Activated CD4-positive, alpha-beta T cell treated with anti-CD3 and anti-CD28 coated beads, Interleukin-2, amount 10 ng/mL, durations not matched to agents 7 days and 5 days (primary cell): ENCODE measurements around the gene TCEA2. TPM values are rescaled to one million over a fixed set of nuclear protein-coding genes. Genes with fewer than 3 reads are reported as not detected.
A peak's percentile ranks its signal among the peaks of the same experiment; 100 is the strongest.

Experiments used
- CTCF ChIA-PET: fragments of 350-600 bp; sonication (Branson Sonifier 250); formaldehyde crosslinking; loops from one replicate; lab custom pipeline; 2021; ENCODE audit warnings: antibody characterized with exemption; lab: Charles Lee
- POLR2A ChIA-PET: fragments of 350-600 bp; sonication (Branson Sonifier 250); formaldehyde crosslinking; loops from one replicate; lab custom pipeline; 2021; ENCODE audit warnings: antibody characterized with exemption; lab: Charles Lee
- DNase-seq: peaks from one replicate; pipeline ENCODE4 v3.0.0-alpha.2; 2020
- H3K27ac Mint-ChIP-seq: one replicate; pipeline ENCODE4 v1.8.0; 2021; ENCODE audit warnings: mild to moderate bottlenecking, moderate library complexity, mixed read lengths
- H3K27me3 Mint-ChIP-seq: one replicate; pipeline ENCODE4 v1.8.0; 2021; ENCODE audit warnings: mixed read lengths
- H3K36me3 Mint-ChIP-seq: one replicate; pipeline ENCODE4 v1.8.0; 2021; ENCODE audit warnings: low read depth, mixed read lengths
- H3K4me1 Mint-ChIP-seq: one replicate; pipeline ENCODE4 v1.8.0; 2021; ENCODE audit warnings: mixed read lengths
- H3K4me3 Mint-ChIP-seq: one replicate; pipeline ENCODE4 v1.8.0; 2021; ENCODE audit warnings: mild to moderate bottlenecking, moderate library complexity, mixed read lengths
- H3K9me3 Mint-ChIP-seq: one replicate; pipeline ENCODE4 v1.8.0; 2021; ENCODE audit warnings: mixed read lengths
- total RNA-seq, 2 experiments: library from RNA; stranded (reverse); gene quantifications; one replicate each; pipeline ENCODE4 v1.2.3, GENCODE V29; 2021

Gene TCEA2
- total RNA-seq, 2 experiments from 2014 or later = 47.6 to 57.9 TPM

GRCh38 chr20:64037498-64038213 is 25.3 kb upstream of the TCEA2 start:
- peak overlapping the region; percentile 78 for H3K27ac Mint-ChIP-seq
- CTCF ChIA-PET = interaction anchor here (0.6 to 4.7 kb wide), 35 partner anchors 10 to 500 kb away, joined by 3 to 79 read pairs (median 6); partner anchors contain the start of genes LKAAEAR1, OPRL1, PRPF6 and PTK6
- DNase-seq = no peak
- POLR2A ChIA-PET = interaction anchor here (1.0 to 2.9 kb wide), 3 partner anchors 20 to 299 kb away, joined by 3 to 17 read pairs (median 4); partner anchors contain the start of genes PRPF6 and SAMD10
- no peaks in the 10 kb centered on the region for H3K9me3 Mint-ChIP-seq
- peaks cover 71% of the 10 kb centered on the region for H3K4me1 Mint-ChIP-seq
- peak overlapping the region; percentile 64 for H3K4me3 Mint-ChIP-seq
- peaks cover 11% of the 10 kb centered on the region for H3K36me3 Mint-ChIP-seq
- no peaks in the 10 kb centered on the region for H3K27me3 Mint-ChIP-seq

- Mint-ChIP-seq H3K9me3 (no peaks in the 10 kb centered on the region), H3K36me3 (peaks cover 11% of the 10 kb centered on the region), H3K4me3 (peak overlapping the region; percentile 64), H3K27ac (peak overlapping the region; percentile 25), H3K4me1 (peaks cover 71% of the 10 kb centered on the region), H3K27me3 (no peaks in the 10 kb centered on the region)
- CTCF ChIA-PET = interaction anchor here (0.6 to 4.7 kb wide), 43 partner anchors 8 to 501 kb away, joined by 3 to 79 read pairs (median 6); partner anchors contain the start of genes ARFRP1, LKAAEAR1, OPRL1 and PRPF6
- POLR2A ChIA-PET = interaction anchor here (0.8 to 2.9 kb wide), 4 partner anchors 20 to 299 kb away, joined by 3 to 17 read pairs (median 4); partner anchors contain the start of genes PRPF6 and SAMD10
- DNase-seq = no peak
These were observed 24.8 kb upstream of the TCEA2 start for GRCh38 chr20:64038224-64038564.

GRCh38 chr20:64038565-64039292 is 24.3 kb upstream of the TCEA2 start:
- peak overlapping the region; percentile 80 for H3K27ac Mint-ChIP-seq
- H3K36me3 Mint-ChIP-seq = peaks cover 11% of the 10 kb centered on the region
- H3K4me3 Mint-ChIP-seq = peak overlapping the region; percentile 63
- CTCF ChIA-PET = interaction anchor here (0.6 to 4.7 kb wide), 51 partner anchors 8 to 501 kb away, joined by 3 to 79 read pairs (median 6); partner anchors contain the start of genes ARFRP1, LKAAEAR1, OPRL1 and PRPF6
- peak; percentile 79 for DNase-seq
- no peaks in the 10 kb centered on the region for H3K9me3 Mint-ChIP-seq
- POLR2A ChIA-PET = interaction anchor here (0.6 to 2.9 kb wide), 5 partner anchors 19 to 300 kb away, joined by 3 to 17 read pairs (median 3); partner anchors contain the start of genes OPRL1, PRPF6 and SAMD10
- peaks cover 72% of the 10 kb centered on the region for H3K4me1 Mint-ChIP-seq
- H3K27me3 Mint-ChIP-seq = no peaks in the 10 kb centered on the region

GRCh38 chr20:64039293-64040160 is 23.5 kb upstream of the TCEA2 start:
- H3K4me1 Mint-ChIP-seq = peaks cover 69% of the 10 kb centered on the region
- CTCF ChIA-PET = interaction anchor here (0.8 to 4.7 kb wide), 36 partner anchors 7 to 502 kb away, joined by 3 to 79 read pairs (median 6); partner anchors contain the start of genes ARFRP1, LKAAEAR1, OPRL1 and PRPF6
- POLR2A ChIA-PET = interaction anchor here (0.6 to 2.9 kb wide), 2 partner anchors 40 to 60 kb away, joined by 3 to 17 read pairs; partner anchors contain the start of genes OPRL1, PRPF6 and SAMD10
- DNase-seq = no peak
- no peaks in the 10 kb centered on the region for H3K9me3 Mint-ChIP-seq
- H3K27ac Mint-ChIP-seq = peak overlapping the region; percentile 80
- peak overlapping the region; percentile 63 for H3K4me3 Mint-ChIP-seq
- H3K36me3 Mint-ChIP-seq = peaks cover 3% of the 10 kb centered on the region
- no peaks in the 10 kb centered on the region for H3K27me3 Mint-ChIP-seq

GRCh38 chr20:64040231-64041039 is 22.6 kb upstream of the TCEA2 start:
- CTCF ChIA-PET = interaction anchor here (0.6 to 4.7 kb wide), 13 partner anchors 13 to 503 kb away, joined by 3 to 79 read pairs (median 6); partner anchors contain the start of genes LKAAEAR1, OPRL1, PRPF6 and RGS19
- no peak for DNase-seq
- Mint-ChIP-seq H3K27ac (peak overlapping the region; percentile 69), H3K9me3 (no peaks in the 10 kb centered on the region), H3K36me3 (no peaks in the 10 kb centered on the region), H3K4me1 (peaks cover 69% of the 10 kb centered on the region), H3K27me3 (no peaks in the 10 kb centered on the region), H3K4me3 (peak overlapping the region; percentile 63)
- POLR2A ChIA-PET = no interaction called here

GRCh38 chr20:64041040-64041780 is 21.8 kb upstream of the TCEA2 start:
- CTCF ChIA-PET = interaction anchor here (1.1 to 4.7 kb wide), 7 partner anchors 12 to 503 kb away, joined by 3 to 79 read pairs (median 29); partner anchors contain the start of genes OPRL1, PRPF6, RGS19 and SAMD10
- Mint-ChIP-seq H3K27me3 (peaks cover 4% of the 10 kb centered on the region), H3K36me3 (no peaks in the 10 kb centered on the region), H3K27ac (peak overlapping the region; percentile 91), H3K4me1 (peaks cover 68% of the 10 kb centered on the region), H3K4me3 (peak overlapping the region; percentile 73), H3K9me3 (no peaks in the 10 kb centered on the region)
- no peak for DNase-seq
- POLR2A ChIA-PET = no interaction called here

- Mint-ChIP-seq H3K4me1 (peaks cover 66% of the 10 kb centered on the region), H3K4me3 (peak overlapping the region; percentile 73), H3K27me3 (peaks cover 7% of the 10 kb centered on the region), H3K9me3 (no peaks in the 10 kb centered on the region), H3K27ac (peak overlapping the region; percentile 91), H3K36me3 (no peaks in the 10 kb centered on the region)
- ChIA-PET POLR2A (no interaction called here), CTCF (interaction anchor here (4.7 kb wide), 2 partner anchors 12 to 62 kb away, joined by 64 to 79 read pairs; partner anchors contain the start of genes PRPF6, SAMD10 and SOX18)
- no peak for DNase-seq
These were observed 21.3 kb upstream of the TCEA2 start for GRCh38 chr20:64041781-64042053.

- no peaks in the 10 kb centered on the region for H3K36me3 Mint-ChIP-seq
- peak overlapping the region; percentile 73 for H3K4me3 Mint-ChIP-seq
- ChIA-PET CTCF (interaction anchor here (4.7 kb wide), 2 partner anchors 11 to 62 kb away, joined by 64 to 79 read pairs; partner anchors contain the start of genes PRPF6, SAMD10 and SOX18), POLR2A (no interaction called here)
- peaks cover 12% of the 10 kb centered on the region for H3K27me3 Mint-ChIP-seq
- no peaks in the 10 kb centered on the region for H3K9me3 Mint-ChIP-seq
- H3K27ac Mint-ChIP-seq = peak overlapping the region; percentile 91
- DNase-seq = no peak
- peaks cover 62% of the 10 kb centered on the region for H3K4me1 Mint-ChIP-seq
These were observed 20.8 kb upstream of the TCEA2 start for GRCh38 chr20:64042054-64042781.

GRCh38 chr20:64043768-64044167 is 19.2 kb upstream of the TCEA2 start:
- ChIA-PET CTCF (interaction anchor here (1.2 to 1.3 kb wide), 2 partner anchors 10 to 13 kb away, joined by 4 read pairs; no protein-coding TSS in a partner anchor), POLR2A (no interaction called here)
- peaks cover 18% of the 10 kb centered on the region for H3K27me3 Mint-ChIP-seq
- no peak for DNase-seq
- H3K9me3 Mint-ChIP-seq = no peaks in the 10 kb centered on the region
- peaks cover 56% of the 10 kb centered on the region for H3K4me1 Mint-ChIP-seq
- no peak overlapping the region for H3K27ac Mint-ChIP-seq
- H3K4me3 Mint-ChIP-seq = no peak overlapping the region
- no peaks in the 10 kb centered on the region for H3K36me3 Mint-ChIP-seq
